ENCODE measurements around the gene SERTAD3. TPM values are rescaled to one million over a fixed set of nuclear protein-coding genes. Genes with fewer than 3 reads are reported as not detected.

Gene SERTAD3
- total and polyA plus RNA-seq, 2 of the 8 experiments (the other 6 are each of a cell fraction or from before 2014, with no cell fraction given) = 15.1 to 32.1 TPM

GRCh38 chr19:40396886-40397567, 47.1 kb downstream of the SERTAD3 start (continued):
- no peak for TF ChIP-seq RBBP5 (IDR thresholded peaks at IDR 0.05; ENCODE audit: borderline replicate concordance, low read depth, low read length)
- no peak for TF ChIP-seq RFX5 (IDR thresholded peaks at IDR 0.05; ENCODE audit: borderline replicate concordance, low read depth, low read length)
- TF ChIP-seq GABPA (IDR thresholded peaks at IDR 0.05; ENCODE audit: borderline replicate concordance, insufficient read depth, low read length) = no peak
- no peak for TF ChIP-seq CHD1 (IDR thresholded peaks at IDR 0.05; ENCODE audit: low read depth, low read length)
- no peak for TF ChIP-seq ASH2L (IDR thresholded peaks at IDR 0.05; ENCODE audit: low read length)
- TF ChIP-seq RNF2 (IDR thresholded peaks at IDR 0.05; ENCODE audit: borderline replicate concordance, low read depth, low read length, missing control alignments, poor library complexity, severe bottlenecking) = no peak
- TF ChIP-seq SP2 (IDR thresholded peaks at IDR 0.05; ENCODE audit: low read length) = no peak
